H1 (cell line): ENCODE measurements around the gene ANXA2R. TPM values are rescaled to one million over a fixed set of nuclear protein-coding genes. Genes with fewer than 3 reads are reported as not detected.
A peak's percentile ranks its signal among the peaks of the same experiment; 100 is the strongest.

Experiments
- ASH2L ChIP-seq: fragments of 200-600, 300-600 bp; sonication (generic); IDR thresholded peaks from one replicate; pipeline ENCODE4 v1.7.1; 2017; ENCODE audit warnings: low read length
- BRCA1 ChIP-seq: IDR thresholded peaks from 2 replicates; pipeline ENCODE4 v1.6.1; 2012; ENCODE audit warnings: low read depth, low read length, improper control_type of control experiment
- CBX5 ChIP-seq: fragments of 300-800, 300-1000 bp; sonication (generic); IDR thresholded peaks from 2 replicates; pipeline ENCODE4 v1.7.1; 2016; ENCODE audit warnings: antibody characterized with exemption, low read length, low read depth
- CHD1 ChIP-seq: IDR thresholded peaks from 2 replicates; pipeline ENCODE4 v1.6.1; 2012; ENCODE audit warnings: low read depth, low read length, improper control_type of control experiment
- CHD2 ChIP-seq: IDR thresholded peaks from 2 replicates; pipeline ENCODE4 v1.6.1; 2012; ENCODE audit warnings: low read length, improper control_type of control experiment
- CTBP2 ChIP-seq: IDR thresholded peaks from 2 replicates; pipeline ENCODE4 v1.7.0; 2011; ENCODE audit warnings: borderline replicate concordance, mild to moderate bottlenecking, moderate library complexity, mixed read lengths, low read length; ENCODE audit not compliant: insufficient read depth, insufficient read length
- EP300 ChIP-seq, 2 experiments: IDR thresholded peaks; 1 replicate in 1 of 2; 2 replicates in 1 of 2; pipeline ENCODE4 v1.6.1; 2011 to 2012; ENCODE audit warnings: low read depth in 2 of 2, low read length in 2 of 2, mild to moderate bottlenecking in 2 of 2, borderline replicate concordance in 1 of 2, inconsistent platforms in 1 of 2, moderate library complexity in 1 of 2
- GABPA ChIP-seq: IDR thresholded peaks from 2 replicates; pipeline ENCODE4 v1.6.1; 2011; ENCODE audit warnings: mild to moderate bottlenecking, low read length, moderate library complexity, borderline replicate concordance; ENCODE audit not compliant: insufficient read depth
- GTF2F1 ChIP-seq: IDR thresholded peaks from 2 replicates; pipeline ENCODE4 v1.6.1; 2012; ENCODE audit warnings: low read depth, low read length, improper control_type of control experiment, borderline replicate concordance
- RNF2 ChIP-seq: fragments of 200-900, 300-1000 bp; sonication (generic); IDR thresholded peaks from 2 replicates; pipeline ENCODE4 v1.7.1; 2016; ENCODE audit warnings: borderline replicate concordance, low read depth, mild to moderate bottlenecking, antibody characterized with exemption, low read length; ENCODE audit not compliant: poor library complexity, severe bottlenecking; ENCODE audit errors: missing control alignments
- SAP30 ChIP-seq: fragments of 300-600 bp; sonication (generic); IDR thresholded peaks from 2 replicates; pipeline ENCODE4 v1.7.1; 2012; ENCODE audit warnings: low read length, moderate library complexity, mild to moderate bottlenecking, inconsistent platforms; ENCODE audit not compliant: insufficient read depth, insufficient replicate concordance
- TCF12 ChIP-seq: IDR thresholded peaks from 2 replicates; pipeline ENCODE4 v1.6.1; 2011; ENCODE audit warnings: low read depth, mild to moderate bottlenecking, low read length
- TEAD4 ChIP-seq: IDR thresholded peaks from 2 replicates; pipeline ENCODE4 v1.6.1; 2012; ENCODE audit warnings: low read depth, low read length, inconsistent platforms, mixed read lengths
- YY1 ChIP-seq: IDR thresholded peaks from 2 replicates; pipeline ENCODE4 v1.6.1; 2011; ENCODE audit warnings: low read depth, mild to moderate bottlenecking, low read length
- polyA plus RNA-seq, 7 experiments: library from polyadenylated mRNA; depleted of rRNA in 3 of 7; stranded (reverse) in 5 of 7; unstranded in 2 of 7; fragments of >200 nt in 5 of 7; fragments of 200-250 nt in 2 of 7; gene quantifications; 1 replicate in 5 of 7; 2 replicates in 1 of 7; 4 replicates in 1 of 7; pipeline versions ENCODE4 v1.2.1 to v1.2.3, GENCODE V29; 2011 to 2013; ENCODE audit warnings: missing spikeins in 2 of 7, mixed read lengths in 2 of 7
- total RNA-seq: library from RNA; stranded (reverse); fragmentation: NEBNext Ultra II Directional; extraction: Animal tissue kit (Norgen Biotek cat#: 25700); gene quantifications from 2 replicates; pipeline ENCODE4 v1.2.1, GENCODE V29; 2021

ANXA2R gene
- total and polyA plus RNA-seq, 2 of the 8 experiments (the other 6 are each of a cell fraction or from before 2014, with no cell fraction given): 0.08 to 0.17 TPM

- TF ChIP-seq RNF2 (peak; percentile 82), EP300 (IDR thresholded peaks at IDR 0.05; ENCODE audit: borderline replicate concordance in 1 of 2, low read depth in 2 of 2, low read length in 2 of 2) (no peak), CBX5 (no peak), GTF2F1 (no peak), YY1 (no peak), CHD1 (no peak), SAP30 (no peak), ASH2L (peak; percentile 67), CHD2 (no peak), BRCA1 (no peak), TEAD4 (no peak), CTBP2 (peak; percentile 40), GABPA (no peak), TCF12 (no peak)
Observed at GRCh38 chr5:43039471-43040286, 440 bp downstream of the ANXA2R start (continued).
